Measurements from ENCODE around the gene ADARB1.

DNA sequence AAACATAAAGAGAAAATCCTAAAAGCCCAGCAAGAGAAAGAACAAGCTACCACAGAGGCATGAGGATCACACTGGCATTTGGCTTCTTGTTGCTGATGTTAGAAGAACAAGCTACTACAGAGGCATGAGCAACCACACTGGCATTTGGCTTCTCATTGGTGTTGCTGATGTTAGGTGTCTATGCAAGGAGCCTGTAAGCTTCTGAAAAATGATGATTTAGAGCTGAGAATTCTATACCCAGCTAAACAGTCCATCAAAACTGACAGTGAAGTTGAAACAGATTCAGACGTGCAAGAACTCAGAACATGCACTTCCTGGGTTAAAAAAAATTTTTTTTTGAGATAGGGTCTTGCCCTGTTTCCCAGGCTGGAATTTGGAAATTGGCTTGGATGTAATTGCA is 37.8 kb upstream of the ADARB1 start:
- no peak for TF ChIP-seq CTCF (conservative IDR thresholded peaks at IDR 0.05; ENCODE audit: low read depth, low read length)
- TF ChIP-seq RFX5 (IDR thresholded peaks at IDR 0.05; ENCODE audit: low read depth, low read length), result no peak
- no peak for TF ChIP-seq POLR2A (IDR thresholded peaks at IDR 0.05; ENCODE audit: low read depth, low read length)
- TF ChIP-seq SMC3 (IDR thresholded peaks at IDR 0.05; ENCODE audit: low read depth, low read length), result no peak
- TF ChIP-seq, protein P1, sequence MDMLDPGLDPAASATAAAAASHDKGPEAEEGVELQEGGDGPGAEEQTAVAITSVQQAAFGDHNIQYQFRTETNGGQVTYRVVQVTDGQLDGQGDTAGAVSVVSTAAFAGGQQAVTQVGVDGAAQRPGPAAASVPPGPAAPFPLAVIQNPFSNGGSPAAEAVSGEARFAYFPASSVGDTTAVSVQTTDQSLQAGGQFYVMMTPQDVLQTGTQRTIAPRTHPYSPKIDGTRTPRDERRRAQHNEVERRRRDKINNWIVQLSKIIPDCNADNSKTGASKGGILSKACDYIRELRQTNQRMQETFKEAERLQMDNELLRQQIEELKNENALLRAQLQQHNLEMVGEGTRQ (IDR thresholded peaks at IDR 0.05; ENCODE audit: low read depth, low read length), result no peak
- no peak for TF ChIP-seq BHLHE40 (IDR thresholded peaks at IDR 0.05; ENCODE audit: low read depth, low read length)
- no peak for TF ChIP-seq RAD21 (IDR thresholded peaks at IDR 0.05; ENCODE audit: low read length)
- no peak for TF ChIP-seq MAFK (IDR thresholded peaks at IDR 0.05; ENCODE audit: low read depth, low read length)
- TF ChIP-seq NFE2L2 (IDR thresholded peaks at IDR 0.05; ENCODE audit: low read depth, low read length), result no peak
- TF ChIP-seq MXI1 (IDR thresholded peaks at IDR 0.05; ENCODE audit: borderline replicate concordance, low read depth, low read length), result no peak

Data from IMR-90 (cell line).